Mesendoderm (in vitro differentiated cells): ENCODE data around the gene IFITM10.

Source experiments
- DNase-seq: peaks from one replicate; pipeline ENCODE4 v3.0.0; 2013
- H2AK5ac ChIP-seq: 2 replicates; pipeline ENCODE4 v1.6.1; 2013; ENCODE audit warnings: low read length, inconsistent platforms
- H2BK120ac ChIP-seq: 2 replicates; pipeline ENCODE4 v1.6.1; 2013; ENCODE audit warnings: low read depth, mild to moderate bottlenecking, low read length, moderate library complexity, mixed read lengths
- H2BK15ac ChIP-seq: replicated peaks from 2 replicates; pipeline ENCODE4 v1.6.1; 2013; ENCODE audit warnings: low read depth, mild to moderate bottlenecking, moderate library complexity
- H2BK5ac ChIP-seq: 2 replicates; pipeline ENCODE4 v1.6.1; 2013; ENCODE audit warnings: low read length, inconsistent platforms
- H3K18ac ChIP-seq: 2 replicates; pipeline ENCODE4 v1.6.1; 2013; ENCODE audit warnings: mild to moderate bottlenecking, low read length, mixed read lengths
- H3K23ac ChIP-seq: one replicate; pipeline ENCODE4 v1.6.1; 2013; ENCODE audit warnings: low read length
- H3K27ac ChIP-seq: 2 replicates; pipeline ENCODE4 v1.5.1; 2013; ENCODE audit warnings: low read depth, mild to moderate bottlenecking, inconsistent platforms, low read length, moderate library complexity
- H3K27me3 ChIP-seq: 2 replicates; pipeline ENCODE4 v1.6.1; 2013; ENCODE audit warnings: low read length, control low read depth, mild to moderate bottlenecking, inconsistent platforms; ENCODE audit not compliant: insufficient read depth, poor library complexity
- H3K36me3 ChIP-seq: 2 replicates; pipeline ENCODE4 v1.6.1; 2013; ENCODE audit warnings: low read length, inconsistent platforms; ENCODE audit not compliant: control insufficient read depth, insufficient read depth
- H3K4ac ChIP-seq: one replicate; pipeline ENCODE4 v1.6.1; 2013; ENCODE audit warnings: low read depth, mild to moderate bottlenecking, low read length, moderate library complexity
- H3K4me1 ChIP-seq: 2 replicates; pipeline ENCODE4 v1.6.1; 2013; ENCODE audit warnings: low read depth, low read length, inconsistent platforms; ENCODE audit not compliant: control insufficient read depth
- H3K4me2 ChIP-seq: 2 replicates; pipeline ENCODE4 v1.6.1; 2013; ENCODE audit warnings: low read length
- H3K4me3 ChIP-seq: 2 replicates; pipeline ENCODE4 v1.5.1; 2013; ENCODE audit warnings: mild to moderate bottlenecking, low read length
- H3K56ac ChIP-seq: one replicate; pipeline ENCODE4 v1.6.1; 2013; ENCODE audit warnings: low read length
- H3K79me1 ChIP-seq: 2 replicates; pipeline ENCODE4 v1.6.1; 2013; ENCODE audit warnings: low read length, inconsistent platforms
- H3K79me2 ChIP-seq: 2 replicates; pipeline ENCODE4 v1.6.1; 2013; ENCODE audit warnings: mild to moderate bottlenecking, low read length; ENCODE audit not compliant: control insufficient read depth, insufficient read depth
- H3K9ac ChIP-seq: 2 replicates; pipeline ENCODE4 v1.6.1; 2013; ENCODE audit warnings: low read length, inconsistent platforms
- H4K5ac ChIP-seq: one replicate; pipeline ENCODE4 v1.6.1; 2013; ENCODE audit warnings: low read length
- H4K8ac ChIP-seq: one replicate; pipeline ENCODE4 v1.6.1; 2013; ENCODE audit warnings: low read depth, mild to moderate bottlenecking, control low read depth, low read length, moderate library complexity
- WGBS: extraction: QIAGEN DNeasy Blood & Tissue Kit; methylation state at CpG from one replicate; pipeline ENCODE4 v1.1.7; 2013; ENCODE audit warnings: low lambda C conversion rate, missing lambda C conversion rate; ENCODE audit not compliant: insufficient coverage; ENCODE audit errors: extremely low coverage; 5-methylcytosine and 5-hydroxymethylcytosine counted together

The IFITM10 gene

GRCh38 chr11:1791912-1792311 lies 41.5 kb upstream of the IFITM10 start:
- no peak overlapping the region for H4K5ac ChIP-seq
- H3K56ac ChIP-seq = no peak overlapping the region
- WGBS = no CpG with 5 or more reads among the region's 6 CpGs
- no peak overlapping the region for H2BK15ac ChIP-seq
- H3K9ac ChIP-seq = no peak overlapping the region
- no peaks in the 10 kb centered on the region for H3K36me3 ChIP-seq
- no peak overlapping the region for H3K4me3 ChIP-seq
- H3K4ac ChIP-seq = no peak overlapping the region
- H3K18ac ChIP-seq = no peak overlapping the region
- H2BK5ac ChIP-seq = no peak overlapping the region
- DNase-seq = no peak
- no peak overlapping the region for H2BK120ac ChIP-seq
- H4K8ac ChIP-seq = no peak overlapping the region
- H3K27me3 ChIP-seq = no peaks in the 10 kb centered on the region
- no peaks in the 10 kb centered on the region for H3K79me1 ChIP-seq
- no peak overlapping the region for H2AK5ac ChIP-seq
- H3K4me1 ChIP-seq = no peaks in the 10 kb centered on the region
- H3K27ac ChIP-seq = no peak overlapping the region
- H3K4me2 ChIP-seq = no peak overlapping the region
- H3K79me2 ChIP-seq = no peaks in the 10 kb centered on the region
- no peak overlapping the region for H3K23ac ChIP-seq

- H3K36me3 ChIP-seq = no peaks in the 10 kb centered on the region
- no peaks in the 10 kb centered on the region for H3K27me3 ChIP-seq
- no peak overlapping the region for H2AK5ac ChIP-seq
- no peak overlapping the region for H3K23ac ChIP-seq
- no peak overlapping the region for H3K9ac ChIP-seq
- no peak overlapping the region for H2BK120ac ChIP-seq
- no peak for DNase-seq
- H3K4me2 ChIP-seq = no peak overlapping the region
- H3K4me3 ChIP-seq = no peak overlapping the region
- H2BK15ac ChIP-seq = no peak overlapping the region
- no peak overlapping the region for H4K8ac ChIP-seq
- no peak overlapping the region for H3K27ac ChIP-seq
- H3K18ac ChIP-seq = no peak overlapping the region
- H4K5ac ChIP-seq = no peak overlapping the region
- H3K4ac ChIP-seq = no peak overlapping the region
- no CpG with 5 or more reads among the region's 4 CpGs for WGBS
- no peak overlapping the region for H3K56ac ChIP-seq
- H3K79me2 ChIP-seq = no peaks in the 10 kb centered on the region
- H2BK5ac ChIP-seq = no peak overlapping the region
- H3K4me1 ChIP-seq = no peaks in the 10 kb centered on the region
- H3K79me1 ChIP-seq = no peaks in the 10 kb centered on the region
Measured at GRCh38 chr11:1786466-1786865, 36.1 kb upstream of the IFITM10 start.

GRCh38 chr11:1785749-1786413 lies 35.5 kb upstream of the IFITM10 start:
- no peak overlapping the region for H4K5ac ChIP-seq
- no peak overlapping the region for H2BK120ac ChIP-seq
- H3K18ac ChIP-seq = no peak overlapping the region
- no peak overlapping the region for H3K23ac ChIP-seq
- no peak overlapping the region for H3K4me3 ChIP-seq
- H3K27ac ChIP-seq = no peak overlapping the region
- no peak overlapping the region for H4K8ac ChIP-seq
- no peaks in the 10 kb centered on the region for H3K4me1 ChIP-seq
- H3K56ac ChIP-seq = no peak overlapping the region
- no peaks in the 10 kb centered on the region for H3K79me2 ChIP-seq
- no peak overlapping the region for H3K4me2 ChIP-seq
- no peak overlapping the region for H2BK5ac ChIP-seq
- no peak overlapping the region for H2BK15ac ChIP-seq
- H3K36me3 ChIP-seq = no peaks in the 10 kb centered on the region
- no CpG with 5 or more reads among the region's 21 CpGs for WGBS
- no peak for DNase-seq
- H3K9ac ChIP-seq = no peak overlapping the region
- no peak overlapping the region for H3K4ac ChIP-seq
- no peak overlapping the region for H2AK5ac ChIP-seq
- no peaks in the 10 kb centered on the region for H3K79me1 ChIP-seq
- no peaks in the 10 kb centered on the region for H3K27me3 ChIP-seq

- Histone ChIP-seq H3K4me1 (no peaks in the 10 kb centered on the region), H2BK15ac (no peak overlapping the region), H3K27ac (no peak overlapping the region), H3K79me2 (no peaks in the 10 kb centered on the region), H3K36me3 (no peaks in the 10 kb centered on the region), H2BK5ac (no peak overlapping the region), H3K9ac (no peak overlapping the region), H2BK120ac (no peak overlapping the region), H3K4me2 (no peak overlapping the region), H3K4ac (no peak overlapping the region), H3K27me3 (no peaks in the 10 kb centered on the region), H2AK5ac (no peak overlapping the region), H3K56ac (no peak overlapping the region), H3K18ac (no peak overlapping the region), H4K5ac (no peak overlapping the region), H3K4me3 (no peak overlapping the region), H4K8ac (no peak overlapping the region), H3K79me1 (no peaks in the 10 kb centered on the region), H3K23ac (no peak overlapping the region)
- WGBS = no CpG with 5 or more reads among the region's 23 CpGs
- DNase-seq = no peak
Measured at GRCh38 chr11:1784761-1785650, 34.6 kb upstream of the IFITM10 start.

- no peaks in the 10 kb centered on the region for H3K27me3 ChIP-seq
- H2AK5ac ChIP-seq = no peak overlapping the region
- no peak overlapping the region for H3K4me2 ChIP-seq
- H3K36me3 ChIP-seq = no peaks in the 10 kb centered on the region
- no peak overlapping the region for H2BK15ac ChIP-seq
- no peaks in the 10 kb centered on the region for H3K79me2 ChIP-seq
- H3K4me3 ChIP-seq = no peak overlapping the region
- no peak overlapping the region for H3K56ac ChIP-seq
- no peak overlapping the region for H3K4ac ChIP-seq
- H3K79me1 ChIP-seq = no peaks in the 10 kb centered on the region
- H3K9ac ChIP-seq = no peak overlapping the region
- no peak overlapping the region for H4K8ac ChIP-seq
- no peak overlapping the region for H3K18ac ChIP-seq
- no peak overlapping the region for H3K27ac ChIP-seq
- H2BK120ac ChIP-seq = no peak overlapping the region
- no peaks in the 10 kb centered on the region for H3K4me1 ChIP-seq
- no CpG with 5 or more reads among the region's 24 CpGs for WGBS
- no peak overlapping the region for H2BK5ac ChIP-seq
- no peak for DNase-seq
- H3K23ac ChIP-seq = no peak overlapping the region
- no peak overlapping the region for H4K5ac ChIP-seq
Measured at GRCh38 chr11:1783725-1784529, 33.5 kb upstream of the IFITM10 start.
